Hepatocyte (in vitro differentiated cells): Measurements from ENCODE around the gene CHST2.

Experiments
- CTCF ChIP-seq: fragments of 200-600 bp; sonication (generic); IDR thresholded peaks from 2 replicates; pipeline ENCODE4 v1.5.1; 2016; ENCODE audit warnings: antibody characterized with exemption, mild to moderate bottlenecking; ENCODE audit not compliant: poor library complexity
- EZH2 ChIP-seq: fragments of 200-600 bp; sonication (generic); IDR thresholded peaks from 2 replicates; pipeline ENCODE4 v1.6.1; 2016; ENCODE audit warnings: antibody characterized with exemption, mild to moderate bottlenecking, borderline replicate concordance
- EZH2phosphoT487 ChIP-seq: fragments of 200-600 bp; sonication (generic); IDR thresholded peaks from one replicate; pipeline ENCODE4 v1.6.1; 2018; ENCODE audit warnings: antibody characterized with exemption, mild to moderate bottlenecking, low read depth, moderate library complexity; ENCODE audit not compliant: unreplicated experiment, severe bottlenecking

DNA sequence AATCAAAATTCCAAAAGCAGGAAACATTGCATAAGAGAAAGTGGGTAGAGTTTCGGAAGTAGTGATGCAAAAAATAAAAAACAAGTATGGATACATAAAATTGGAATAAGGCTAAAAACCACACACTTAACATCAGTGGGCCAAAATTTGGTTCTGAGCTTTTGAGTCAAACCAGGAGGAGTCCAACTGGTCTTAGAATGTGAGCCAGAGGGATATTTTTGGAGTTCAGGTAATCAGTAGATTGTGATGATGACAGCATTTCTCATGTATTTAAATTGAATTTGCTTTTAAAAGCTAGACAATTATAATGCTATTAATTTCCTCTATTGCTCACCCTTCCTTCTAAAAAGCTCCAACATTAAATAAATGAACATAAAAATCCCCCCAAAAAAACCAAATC, 38.2 kb upstream of the CHST2 start:
- no peak for TF ChIP-seq CTCF
- TF ChIP-seq EZH2 = no peak
- no peak for TF ChIP-seq EZH2phosphoT487
